H9 (cell line): ENCODE data around the gene PLXND1. TPM values are rescaled to one million over a fixed set of nuclear protein-coding genes. Genes with fewer than 3 reads are reported as not detected.

ENCODE experiments used
- DNase-seq: peaks from one replicate; pipeline ENCODE4 v3.0.0-alpha.2; 2017
- H2AFZ ChIP-seq: one replicate; pipeline ENCODE4 v1.6.1; 2013; ENCODE audit warnings: mild to moderate bottlenecking, low read length, control low read depth, moderate library complexity
- H2AK5ac ChIP-seq: 2 replicates; pipeline ENCODE4 v1.6.1; 2013; ENCODE audit warnings: low read length, control low read depth, mixed read lengths; ENCODE audit not compliant: insufficient read length
- H2BK120ac ChIP-seq: one replicate; pipeline ENCODE4 v1.6.1; 2013; ENCODE audit warnings: low read depth, mild to moderate bottlenecking, low read length, control low read depth, inconsistent platforms; ENCODE audit not compliant: poor library complexity, severe bottlenecking
- H2BK12ac ChIP-seq: 2 replicates; pipeline ENCODE4 v1.6.1; 2013; ENCODE audit warnings: low read length, control low read depth, mixed read lengths, low read depth; ENCODE audit not compliant: insufficient read length
- H2BK15ac ChIP-seq: 2 replicates; pipeline ENCODE4 v1.6.1; 2013; ENCODE audit warnings: low read depth, low read length, control low read depth
- H2BK20ac ChIP-seq: one replicate; pipeline ENCODE4 v1.6.1; 2013; ENCODE audit warnings: low read depth, mild to moderate bottlenecking, low read length, control low read depth, inconsistent platforms; ENCODE audit not compliant: poor library complexity, severe bottlenecking
- H2BK5ac ChIP-seq: 2 replicates; pipeline ENCODE4 v1.6.1; 2013; ENCODE audit warnings: low read length, control low read depth, mixed read lengths; ENCODE audit not compliant: insufficient read length
- H3K14ac ChIP-seq: 2 replicates; pipeline ENCODE4 v1.6.1; 2013; ENCODE audit warnings: low read length, control low read depth; ENCODE audit not compliant: insufficient read depth
- H3K18ac ChIP-seq: 2 replicates; pipeline ENCODE4 v1.6.1; 2013; ENCODE audit warnings: low read depth, mild to moderate bottlenecking, mixed read lengths, low read length, control low read depth; ENCODE audit not compliant: insufficient read length
- H3K23ac ChIP-seq: 2 replicates; pipeline ENCODE4 v1.6.1; 2013; ENCODE audit warnings: low read length, control low read depth, mixed read lengths, low read depth; ENCODE audit not compliant: insufficient read length
- H3K23me2 ChIP-seq: 2 replicates; pipeline ENCODE4 v1.6.1; 2013; ENCODE audit warnings: low read depth, mild to moderate bottlenecking, mixed read lengths, low read length, control low read depth; ENCODE audit not compliant: insufficient read length, poor library complexity, severe bottlenecking
- H3K27ac ChIP-seq: 2 replicates; pipeline ENCODE4 v1.5.1; 2013; ENCODE audit warnings: low read length, control low read depth, mixed read lengths, low read depth; ENCODE audit not compliant: insufficient read length
- H3K27me3 ChIP-seq: 2 replicates; pipeline ENCODE4 v1.6.1; 2013; ENCODE audit warnings: low read length, control low read depth, inconsistent platforms; ENCODE audit not compliant: insufficient read depth
- H3K4ac ChIP-seq: 2 replicates; pipeline ENCODE4 v1.6.1; 2013; ENCODE audit warnings: low read depth, mild to moderate bottlenecking, control low read depth, inconsistent platforms, low read length, moderate library complexity
- H3K4me1 ChIP-seq: 2 replicates; pipeline ENCODE4 v1.6.1; 2013; ENCODE audit warnings: low read length, control low read depth, inconsistent platforms; ENCODE audit not compliant: insufficient read depth
- H3K4me2 ChIP-seq: 2 replicates; pipeline ENCODE4 v1.6.1; 2013; ENCODE audit warnings: low read length, control low read depth, mixed read lengths; ENCODE audit not compliant: insufficient read length, insufficient read depth
- H3K56ac ChIP-seq: 2 replicates; pipeline ENCODE4 v1.6.1; 2013; ENCODE audit warnings: low read depth, mild to moderate bottlenecking, mixed read lengths, low read length, control low read depth; ENCODE audit not compliant: insufficient read length
- H3K79me1 ChIP-seq: 2 replicates; pipeline ENCODE4 v1.6.1; 2013; ENCODE audit warnings: low read depth, mild to moderate bottlenecking, moderate library complexity, low read length, control low read depth, inconsistent platforms; ENCODE audit not compliant: insufficient read depth, poor library complexity, severe bottlenecking
- H3K79me2 ChIP-seq: 2 replicates; pipeline ENCODE4 v1.6.1; 2013; ENCODE audit warnings: low read length, control low read depth, inconsistent platforms; ENCODE audit not compliant: insufficient read depth
- H3K9ac ChIP-seq: 2 replicates; pipeline ENCODE4 v1.6.1; 2013; ENCODE audit warnings: low read length, control low read depth, mixed read lengths; ENCODE audit not compliant: insufficient read length; ENCODE audit errors: extremely low read depth
- H3K9me3 ChIP-seq: one replicate; pipeline ENCODE4 v1.6.1; 2013; ENCODE audit warnings: low read depth, low read length, inconsistent platforms; ENCODE audit not compliant: control insufficient read depth
- H3T11ph ChIP-seq: one replicate; pipeline ENCODE4 v1.6.1; 2013; ENCODE audit warnings: mild to moderate bottlenecking, low read length, control low read depth, inconsistent platforms
- H4K20me1 ChIP-seq: one replicate; pipeline ENCODE4 v1.6.1; 2013; ENCODE audit not compliant: control insufficient read depth, insufficient read length, insufficient read depth
- H4K5ac ChIP-seq: 2 replicates; pipeline ENCODE4 v1.6.1; 2013; ENCODE audit warnings: low read depth, mild to moderate bottlenecking, mixed read lengths, low read length, control low read depth; ENCODE audit not compliant: insufficient read length
- H4K8ac ChIP-seq: replicated peaks from 2 replicates; pipeline ENCODE4 v1.6.1; 2013; ENCODE audit warnings: low read length, control low read depth, mixed read lengths, low read depth; ENCODE audit not compliant: insufficient read length
- H4K91ac ChIP-seq: 2 replicates; pipeline ENCODE4 v1.6.1; 2013; ENCODE audit warnings: low read depth, mild to moderate bottlenecking, moderate library complexity, mixed read lengths, low read length, control low read depth; ENCODE audit not compliant: insufficient read length
- H3K27ac Mint-ChIP-seq, 3 experiments: 2 replicates in 2 of 3; 3 replicates in 1 of 3; pipeline ENCODE4 v1.8.0; 2020 to 2021; ENCODE audit warnings: mixed read lengths in 3 of 3, mild to moderate bottlenecking in 1 of 3, moderate library complexity in 1 of 3
- H3K27me3 Mint-ChIP-seq: 2 replicates; pipeline ENCODE4 v1.8.0; 2021; ENCODE audit warnings: low read depth, mild to moderate bottlenecking, moderate library complexity, mixed read lengths
- H3K36me3 Mint-ChIP-seq, 3 experiments: 2 replicates in 2 of 3; 3 replicates in 1 of 3; pipeline ENCODE4 v1.8.0; 2020 to 2021; ENCODE audit warnings: low read depth in 3 of 3, mixed read lengths in 3 of 3; ENCODE audit not compliant: insufficient read depth in 1 of 3
- H3K4me1 Mint-ChIP-seq, 2 experiments: 2 replicates each; pipeline ENCODE4 v1.8.0; 2020; ENCODE audit warnings: mixed read lengths in 2 of 2
- H3K4me3 Mint-ChIP-seq, 2 experiments: 2 replicates in 1 of 2; 3 replicates in 1 of 2; pipeline ENCODE4 v1.8.0; 2020 to 2021; ENCODE audit warnings: mild to moderate bottlenecking in 2 of 2, mixed read lengths in 2 of 2, moderate library complexity in 1 of 2
- H3K9me3 Mint-ChIP-seq, 2 experiments: 2 replicates in 1 of 2; 3 replicates in 1 of 2; pipeline ENCODE4 v1.8.0; 2020; ENCODE audit warnings: mild to moderate bottlenecking in 2 of 2, mixed read lengths in 2 of 2, moderate library complexity in 1 of 2
- CTCF ChIP-seq: fragments of 200-600 bp; sonication (generic); conservative IDR thresholded peaks from 3 replicates; pipeline ENCODE4 v1.8.0; 2021; ENCODE audit warnings: antibody characterized with exemption, mild to moderate bottlenecking
- WGBS: extraction: QIAGEN DNeasy Blood & Tissue Kit; methylation state at CpG from one replicate; pipeline ENCODE4 v1.1.7; 2013; ENCODE audit warnings: missing lambda C conversion rate, low lambda C conversion rate, mixed read lengths; ENCODE audit not compliant: insufficient read length; ENCODE audit errors: extremely low coverage; 5-methylcytosine and 5-hydroxymethylcytosine counted together
- total RNA-seq: library from RNA; stranded (reverse); gene quantifications from 2 replicates; pipeline ENCODE4 v1.2.1, GENCODE V29; 2021

The PLXND1 gene
- total RNA-seq, 1 experiment from 2014 or later = 50.9 TPM

- DNase-seq = no peak
- no peak overlapping the region for H4K8ac ChIP-seq
- no peaks in the 10 kb centered on the region for H3K27me3 Mint-ChIP-seq
- no peak overlapping the region for H2BK120ac ChIP-seq
- H4K20me1 ChIP-seq = no peaks in the 10 kb centered on the region
- no peak overlapping the region for H4K5ac ChIP-seq
- H3K4me1 Mint-ChIP-seq = peaks cover 7 to 18% of the 10 kb centered on the region in 2 experiments
- H4K91ac ChIP-seq = no peak overlapping the region
- H3K14ac ChIP-seq = no peak overlapping the region
- TF ChIP-seq CTCF = no peak
- H3K23me2 ChIP-seq = no peaks in the 10 kb centered on the region
- no peak overlapping the region for H3T11ph ChIP-seq
- no peak overlapping the region for H3K4me3 Mint-ChIP-seq
- no peaks in the 10 kb centered on the region for H3K9me3 Mint-ChIP-seq
- H3K79me1 ChIP-seq = no peaks in the 10 kb centered on the region
- H3K4ac ChIP-seq = no peak overlapping the region
- WGBS = no CpG with 5 or more reads among the region's 19 CpGs
- no peak overlapping the region for H3K27ac ChIP-seq
- H2BK5ac ChIP-seq = no peak overlapping the region
- no peaks in the 10 kb centered on the region for H3K4me1 ChIP-seq
- no peak overlapping the region for H2BK20ac ChIP-seq
- no peak overlapping the region for H3K23ac ChIP-seq
- no peaks in the 10 kb centered on the region for H3K9me3 ChIP-seq
- no peak overlapping the region for H2BK15ac ChIP-seq
- H3K36me3 Mint-ChIP-seq = peaks cover 0 to 15% (median 3%) of the 10 kb centered on the region in 3 experiments; a peak in 3 of 7 replicates
- H2AK5ac ChIP-seq = no peak overlapping the region
- H3K4me2 ChIP-seq = no peak overlapping the region
- no peak overlapping the region for H3K56ac ChIP-seq
- H2BK12ac ChIP-seq = no peak overlapping the region
- no peak overlapping the region for H3K18ac ChIP-seq
- 0 out of 7 replicates have a peak overlapping the region, but pooled peaks of 1 of the 3 experiments have one; percentile 28 for H3K27ac Mint-ChIP-seq
- no peak overlapping the region for H2AFZ ChIP-seq
- H3K9ac ChIP-seq = no peak overlapping the region
- no peaks in the 10 kb centered on the region for H3K79me2 ChIP-seq
- no peaks in the 10 kb centered on the region for H3K27me3 ChIP-seq
Measured at GRCh38 chr3:129562803-129563202, 43.7 kb downstream of the PLXND1 start.
